ENCODE results near the gene NGEF.

GRCh38 chr2:232893834-232894233 lies 119.2 kb downstream of the NGEF start:
- TF ChIP-seq, protein P1, sequence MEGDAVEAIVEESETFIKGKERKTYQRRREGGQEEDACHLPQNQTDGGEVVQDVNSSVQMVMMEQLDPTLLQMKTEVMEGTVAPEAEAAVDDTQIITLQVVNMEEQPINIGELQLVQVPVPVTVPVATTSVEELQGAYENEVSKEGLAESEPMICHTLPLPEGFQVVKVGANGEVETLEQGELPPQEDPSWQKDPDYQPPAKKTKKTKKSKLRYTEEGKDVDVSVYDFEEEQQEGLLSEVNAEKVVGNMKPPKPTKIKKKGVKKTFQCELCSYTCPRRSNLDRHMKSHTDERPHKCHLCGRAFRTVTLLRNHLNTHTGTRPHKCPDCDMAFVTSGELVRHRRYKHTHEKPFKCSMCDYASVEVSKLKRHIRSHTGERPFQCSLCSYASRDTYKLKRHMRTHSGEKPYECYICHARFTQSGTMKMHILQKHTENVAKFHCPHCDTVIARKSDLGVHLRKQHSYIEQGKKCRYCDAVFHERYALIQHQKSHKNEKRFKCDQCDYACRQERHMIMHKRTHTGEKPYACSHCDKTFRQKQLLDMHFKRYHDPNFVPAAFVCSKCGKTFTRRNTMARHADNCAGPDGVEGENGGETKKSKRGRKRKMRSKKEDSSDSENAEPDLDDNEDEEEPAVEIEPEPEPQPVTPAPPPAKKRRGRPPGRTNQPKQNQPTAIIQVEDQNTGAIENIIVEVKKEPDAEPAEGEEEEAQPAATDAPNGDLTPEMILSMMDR (IDR thresholded peaks at IDR 0.05), result no peak
- TF ChIP-seq POLR2A (IDR thresholded peaks at IDR 0.05), result no peak
